Measurements from ENCODE around the gene AUTS2.

The AUTS2 gene

GRCh38 chr7:70034999-70035398 lies 436.7 kb downstream of the AUTS2 start:
- Histone ChIP-seq H3K27ac (ENCODE audit: low read depth, low read length) (no peak overlapping the region), H3K36me3 (ENCODE audit: control insufficient read depth in 5 of 5, insufficient read depth in 5 of 5, low read length in 5 of 5) (no peaks in the 10 kb centered on the region), H3K4me3 (ENCODE audit: low read depth in 1 of 5, low read length in 5 of 5) (no peak overlapping the region)

GRCh38 chr7:70035519-70035918 lies 437.2 kb downstream of the AUTS2 start:
- H3K4me1 ChIP-seq (ENCODE audit: control insufficient read depth in 5 of 5, insufficient read depth in 5 of 5, low read length in 5 of 5): peaks cover 0 to 11% (median 2%) of the 10 kb centered on the region in 5 donors
- no peak overlapping the region for H3K27ac ChIP-seq (ENCODE audit: low read depth, low read length)
- H3K9me3 ChIP-seq (ENCODE audit: control insufficient read depth in 5 of 5, low read length in 5 of 5): no peaks in the 10 kb centered on the region
- no peak overlapping the region for H3K4me3 ChIP-seq (ENCODE audit: low read depth in 1 of 5, low read length in 5 of 5)
- no peak overlapping the region for H3K9ac ChIP-seq (ENCODE audit: low read length in 5 of 5)
- H3K36me3 ChIP-seq (ENCODE audit: control insufficient read depth in 5 of 5, insufficient read depth in 5 of 5, low read length in 5 of 5): no peaks in the 10 kb centered on the region
- H3K27me3 ChIP-seq (ENCODE audit: control insufficient read depth in 5 of 5, insufficient read depth in 4 of 5, low read length in 5 of 5): no peaks in the 10 kb centered on the region

More at GRCh38 chr7:70034999-70035398, 436.7 kb downstream of the AUTS2 start:
- Histone ChIP-seq H3K9me3 (ENCODE audit: control insufficient read depth in 5 of 5, low read length in 5 of 5) (no peaks in the 10 kb centered on the region), H3K4me1 (ENCODE audit: control insufficient read depth in 5 of 5, insufficient read depth in 5 of 5, low read length in 5 of 5) (peaks cover 0 to 11% (median 2%) of the 10 kb centered on the region in 5 donors), H3K9ac (ENCODE audit: low read length in 5 of 5) (no peak overlapping the region), H3K27me3 (ENCODE audit: control insufficient read depth in 5 of 5, insufficient read depth in 4 of 5, low read length in 5 of 5) (no peaks in the 10 kb centered on the region)

DNA sequence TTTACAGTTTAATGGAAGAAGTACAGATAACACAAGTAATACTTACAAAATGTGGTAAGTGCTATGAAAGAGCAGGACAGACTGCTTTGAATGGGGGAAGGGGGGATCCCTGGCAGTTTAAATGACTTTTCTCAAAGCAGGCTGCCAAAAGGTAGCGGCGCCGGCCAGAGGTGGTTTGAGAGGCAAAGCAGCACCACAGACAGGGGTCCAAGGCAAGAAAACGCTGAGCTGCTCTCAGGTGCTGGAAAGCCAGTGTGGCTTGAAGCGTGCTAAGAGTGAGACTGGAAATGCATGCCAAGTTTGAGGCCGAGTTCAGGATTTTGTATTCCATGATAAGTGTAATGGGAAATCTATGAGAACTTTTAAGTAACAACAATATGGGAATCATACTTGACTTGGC lies 437.7 kb downstream of the AUTS2 start:
- H3K4me3 ChIP-seq (ENCODE audit: low read depth in 1 of 5, low read length in 5 of 5): no peak overlapping the region
- H3K4me1 ChIP-seq (ENCODE audit: control insufficient read depth in 5 of 5, insufficient read depth in 5 of 5, low read length in 5 of 5): peaks cover 0 to 11% (median 2%) of the 10 kb centered on the region in 5 donors
- H3K9me3 ChIP-seq (ENCODE audit: control insufficient read depth in 5 of 5, low read length in 5 of 5): no peaks in the 10 kb centered on the region
- H3K36me3 ChIP-seq (ENCODE audit: control insufficient read depth in 5 of 5, insufficient read depth in 5 of 5, low read length in 5 of 5): no peaks in the 10 kb centered on the region
- H3K27me3 ChIP-seq (ENCODE audit: control insufficient read depth in 5 of 5, insufficient read depth in 4 of 5, low read length in 5 of 5): no peaks in the 10 kb centered on the region
- no peak overlapping the region for H3K27ac ChIP-seq (ENCODE audit: low read depth, low read length)
- no peak overlapping the region for H3K9ac ChIP-seq (ENCODE audit: low read length in 5 of 5)

GRCh38 chr7:70036695-70037094 lies 438.4 kb downstream of the AUTS2 start:
- Histone ChIP-seq H3K27me3 (ENCODE audit: control insufficient read depth in 5 of 5, insufficient read depth in 4 of 5, low read length in 5 of 5) (no peaks in the 10 kb centered on the region), H3K9ac (ENCODE audit: low read length in 5 of 5) (no peak overlapping the region), H3K36me3 (ENCODE audit: control insufficient read depth in 5 of 5, insufficient read depth in 5 of 5, low read length in 5 of 5) (no peaks in the 10 kb centered on the region), H3K4me1 (ENCODE audit: control insufficient read depth in 5 of 5, insufficient read depth in 5 of 5, low read length in 5 of 5) (peaks cover 0 to 11% (median 2%) of the 10 kb centered on the region in 5 donors), H3K27ac (ENCODE audit: low read depth, low read length) (no peak overlapping the region), H3K4me3 (ENCODE audit: low read depth in 1 of 5, low read length in 5 of 5) (no peak overlapping the region), H3K9me3 (ENCODE audit: control insufficient read depth in 5 of 5, low read length in 5 of 5) (no peaks in the 10 kb centered on the region)

- no peaks in the 10 kb centered on the region for H3K27me3 ChIP-seq (ENCODE audit: control insufficient read depth in 5 of 5, insufficient read depth in 4 of 5, low read length in 5 of 5)
- H3K27ac ChIP-seq (ENCODE audit: low read depth, low read length): no peak overlapping the region
- peaks cover 0 to 11% (median 2%) of the 10 kb centered on the region in 5 donors for H3K4me1 ChIP-seq (ENCODE audit: control insufficient read depth in 5 of 5, insufficient read depth in 5 of 5, low read length in 5 of 5)
- H3K4me3 ChIP-seq (ENCODE audit: low read depth in 1 of 5, low read length in 5 of 5): no peak overlapping the region
- no peak overlapping the region for H3K9ac ChIP-seq (ENCODE audit: low read length in 5 of 5)
- H3K36me3 ChIP-seq (ENCODE audit: control insufficient read depth in 5 of 5, insufficient read depth in 5 of 5, low read length in 5 of 5): no peaks in the 10 kb centered on the region
- no peaks in the 10 kb centered on the region for H3K9me3 ChIP-seq (ENCODE audit: control insufficient read depth in 5 of 5, low read length in 5 of 5)
Measured at GRCh38 chr7:70037171-70037933, 439.1 kb downstream of the AUTS2 start.

DNA sequence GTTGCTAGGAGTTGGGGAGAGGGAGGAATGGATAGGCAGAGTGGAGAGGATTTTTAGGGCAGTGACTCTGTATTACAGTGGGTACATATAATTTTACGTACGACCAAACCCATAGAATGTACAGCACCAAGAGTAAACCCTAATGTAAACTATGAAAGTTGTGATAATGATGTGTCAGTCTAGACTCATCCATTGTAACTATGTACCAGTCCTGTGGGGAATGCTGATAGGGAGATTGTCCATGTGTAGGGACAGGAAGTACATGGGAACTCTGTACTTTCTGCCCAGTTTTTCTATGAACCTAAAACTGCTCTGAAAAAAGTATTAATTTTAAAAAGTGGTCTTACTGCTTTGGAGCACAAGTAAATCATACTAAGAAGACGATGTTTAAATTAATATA lies 441.8 kb downstream of the AUTS2 start:
- Histone ChIP-seq H3K4me3 (ENCODE audit: low read depth in 1 of 5, low read length in 5 of 5) (no peak overlapping the region), H3K9ac (ENCODE audit: low read length in 5 of 5) (no peak overlapping the region), H3K4me1 (ENCODE audit: control insufficient read depth in 5 of 5, insufficient read depth in 5 of 5, low read length in 5 of 5) (peaks cover 0 to 16% (median 13%) of the 10 kb centered on the region in 5 donors), H3K9me3 (ENCODE audit: control insufficient read depth in 5 of 5, low read length in 5 of 5) (no peaks in the 10 kb centered on the region), H3K27ac (ENCODE audit: low read depth, low read length) (no peak overlapping the region), H3K27me3 (ENCODE audit: control insufficient read depth in 5 of 5, insufficient read depth in 4 of 5, low read length in 5 of 5) (no peaks in the 10 kb centered on the region), H3K36me3 (ENCODE audit: control insufficient read depth in 5 of 5, insufficient read depth in 5 of 5, low read length in 5 of 5) (no peaks in the 10 kb centered on the region)

- H3K9me3 ChIP-seq (ENCODE audit: control insufficient read depth in 5 of 5, low read length in 5 of 5): no peaks in the 10 kb centered on the region
- no peak overlapping the region for H3K27ac ChIP-seq (ENCODE audit: low read depth, low read length)
- no peak overlapping the region for H3K9ac ChIP-seq (ENCODE audit: low read length in 5 of 5)
- H3K4me1 ChIP-seq (ENCODE audit: control insufficient read depth in 5 of 5, insufficient read depth in 5 of 5, low read length in 5 of 5): peaks cover 0 to 13% (median 10%) of the 10 kb centered on the region in 5 donors
- H3K27me3 ChIP-seq (ENCODE audit: control insufficient read depth in 5 of 5, insufficient read depth in 4 of 5, low read length in 5 of 5): no peaks in the 10 kb centered on the region
- H3K36me3 ChIP-seq (ENCODE audit: control insufficient read depth in 5 of 5, insufficient read depth in 5 of 5, low read length in 5 of 5): no peaks in the 10 kb centered on the region
- H3K4me3 ChIP-seq (ENCODE audit: low read depth in 1 of 5, low read length in 5 of 5): no peak overlapping the region
Measured at GRCh38 chr7:70040970-70041766, 442.9 kb downstream of the AUTS2 start.

DNA sequence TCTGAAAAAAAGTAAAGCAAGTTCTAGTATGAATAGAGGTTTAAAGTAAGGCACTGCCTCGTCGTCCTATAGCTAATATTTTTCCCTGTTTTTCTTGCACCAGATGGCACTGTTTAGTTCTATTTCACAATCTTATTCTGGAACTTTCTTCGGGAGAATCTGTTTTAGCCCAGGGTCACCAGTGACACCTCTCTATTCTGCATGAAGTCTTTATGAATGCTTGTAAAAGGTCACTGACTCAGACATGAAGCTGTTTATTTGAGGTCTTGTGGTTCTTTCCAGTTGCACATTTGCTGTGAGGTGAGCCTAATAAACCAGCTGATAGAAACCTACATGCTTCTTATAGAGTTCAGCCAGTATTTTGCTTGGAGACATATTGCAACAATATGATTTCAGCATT lies 444.3 kb downstream of the AUTS2 start:
- H3K4me1 ChIP-seq (ENCODE audit: control insufficient read depth in 5 of 5, insufficient read depth in 5 of 5, low read length in 5 of 5): peaks cover 0 to 13% (median 10%) of the 10 kb centered on the region in 5 donors
- H3K9me3 ChIP-seq (ENCODE audit: control insufficient read depth in 5 of 5, low read length in 5 of 5): no peaks in the 10 kb centered on the region
- no peaks in the 10 kb centered on the region for H3K27me3 ChIP-seq (ENCODE audit: control insufficient read depth in 5 of 5, insufficient read depth in 4 of 5, low read length in 5 of 5)
- peak overlapping the region; percentile 28 for H3K27ac ChIP-seq (ENCODE audit: low read depth, low read length)
- H3K9ac ChIP-seq (ENCODE audit: low read length in 5 of 5): no peak overlapping the region
- no peaks in the 10 kb centered on the region for H3K36me3 ChIP-seq (ENCODE audit: control insufficient read depth in 5 of 5, insufficient read depth in 5 of 5, low read length in 5 of 5)
- no peak overlapping the region for H3K4me3 ChIP-seq (ENCODE audit: low read depth in 1 of 5, low read length in 5 of 5)

DNA sequence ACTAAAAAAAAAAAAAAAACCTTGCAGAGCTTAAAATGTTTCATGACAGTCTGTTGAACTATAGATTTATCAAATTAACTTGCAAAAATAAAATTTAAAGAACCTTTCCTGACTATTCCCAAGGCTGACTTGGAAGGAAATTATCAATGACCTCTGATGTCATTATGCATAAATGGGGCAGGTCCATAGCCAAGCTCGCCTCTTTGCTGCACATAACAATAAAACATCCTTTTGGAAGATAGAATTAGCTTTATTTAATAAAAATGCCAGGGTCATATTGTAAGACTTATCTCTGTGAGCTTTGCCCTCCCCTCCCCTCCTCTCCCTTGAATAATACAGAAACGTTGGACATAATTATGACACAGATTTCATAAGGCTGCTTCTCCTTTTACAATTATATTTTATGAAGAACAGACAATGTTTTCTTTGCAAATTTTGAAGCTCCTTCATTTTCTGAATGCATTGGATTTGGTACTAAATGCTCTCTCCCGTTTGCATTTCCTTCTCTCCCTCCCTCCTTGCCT lies 444.8 kb downstream of the AUTS2 start:
- H3K36me3 ChIP-seq (ENCODE audit: control insufficient read depth in 5 of 5, insufficient read depth in 5 of 5, low read length in 5 of 5): no peaks in the 10 kb centered on the region
- no peak overlapping the region for H3K9ac ChIP-seq (ENCODE audit: low read length in 5 of 5)
- H3K9me3 ChIP-seq (ENCODE audit: control insufficient read depth in 5 of 5, low read length in 5 of 5): no peaks in the 10 kb centered on the region
- H3K27ac ChIP-seq (ENCODE audit: low read depth, low read length): peak overlapping the region; percentile 28
- H3K4me3 ChIP-seq (ENCODE audit: low read depth in 1 of 5, low read length in 5 of 5): no peak overlapping the region
- no peaks in the 10 kb centered on the region for H3K27me3 ChIP-seq (ENCODE audit: control insufficient read depth in 5 of 5, insufficient read depth in 4 of 5, low read length in 5 of 5)
- H3K4me1 ChIP-seq (ENCODE audit: control insufficient read depth in 5 of 5, insufficient read depth in 5 of 5, low read length in 5 of 5): peaks cover 0 to 13% (median 10%) of the 10 kb centered on the region in 5 donors

- H3K36me3 ChIP-seq (ENCODE audit: control insufficient read depth in 5 of 5, insufficient read depth in 5 of 5, low read length in 5 of 5): no peaks in the 10 kb centered on the region
- no peak overlapping the region for H3K27ac ChIP-seq (ENCODE audit: low read depth, low read length)
- no peaks in the 10 kb centered on the region for H3K9me3 ChIP-seq (ENCODE audit: control insufficient read depth in 5 of 5, low read length in 5 of 5)
- H3K4me1 ChIP-seq (ENCODE audit: control insufficient read depth in 5 of 5, insufficient read depth in 5 of 5, low read length in 5 of 5): peaks cover 0 to 13% (median 10%) of the 10 kb centered on the region in 5 donors
- no peak overlapping the region for H3K4me3 ChIP-seq (ENCODE audit: low read depth in 1 of 5, low read length in 5 of 5)
- H3K9ac ChIP-seq (ENCODE audit: low read length in 5 of 5): no peak overlapping the region
- no peaks in the 10 kb centered on the region for H3K27me3 ChIP-seq (ENCODE audit: control insufficient read depth in 5 of 5, insufficient read depth in 4 of 5, low read length in 5 of 5)
Measured at GRCh38 chr7:70044064-70044463, 445.8 kb downstream of the AUTS2 start.
